Immature natural killer cell (primary cell): ENCODE measurements around the gene ULK4. TPM values are rescaled to one million over a fixed set of nuclear protein-coding genes. Genes with fewer than 3 reads are reported as not detected.

Source experiments
- DNase-seq, 3 donors: peaks; one replicate each; pipeline ENCODE4 v3.0.0; 2022; ENCODE audit warnings: mixed read lengths in 1 of 3
- H3K27ac Mint-ChIP-seq, 6 donors: one replicate each; pipeline ENCODE4 v1.8.0; 2020; ENCODE audit warnings: mixed read lengths in 6 of 6, mild to moderate bottlenecking in 5 of 6, inconsistent platforms in 4 of 6, moderate library complexity in 3 of 6
- H3K27me3 Mint-ChIP-seq, 3 donors: one replicate each; pipeline ENCODE4 v1.8.0; 2020 to 2021; ENCODE audit warnings: low read depth in 3 of 3, mild to moderate bottlenecking in 3 of 3, mixed read lengths in 3 of 3, moderate library complexity in 3 of 3, inconsistent platforms in 1 of 3
- H3K36me3 Mint-ChIP-seq, 3 donors: one replicate each; pipeline ENCODE4 v1.8.0; 2020; ENCODE audit warnings: mixed read lengths in 3 of 3, inconsistent platforms in 2 of 3, mild to moderate bottlenecking in 2 of 3
- H3K4me1 Mint-ChIP-seq, 2 donors: one replicate each; pipeline ENCODE4 v1.8.0; 2020; ENCODE audit warnings: inconsistent platforms in 2 of 2, mild to moderate bottlenecking in 2 of 2, mixed read lengths in 2 of 2, moderate library complexity in 1 of 2
- H3K4me3 Mint-ChIP-seq, 5 donors: one replicate each; pipeline ENCODE4 v1.8.0; 2020; ENCODE audit warnings: mild to moderate bottlenecking in 5 of 5, mixed read lengths in 5 of 5, inconsistent platforms in 3 of 5, moderate library complexity in 3 of 5
- H3K9me3 Mint-ChIP-seq, 6 donors: one replicate each; pipeline ENCODE4 v1.8.0; 2020; ENCODE audit warnings: mild to moderate bottlenecking in 6 of 6, mixed read lengths in 6 of 6, inconsistent platforms in 4 of 6, moderate library complexity in 3 of 6
- polyA plus RNA-seq, 3 donors: library from polyadenylated mRNA; unstranded; fragments of 300-500 nt; fragmentation: Illumina TruSeq; gene quantifications; one replicate each; pipeline ENCODE4 v1.2.3, GENCODE V29; 2021

The ULK4 gene
- polyA plus RNA-seq, 3 donors from 2014 or later, result 9.9 to 10.6 (median 9.9) TPM

GRCh38 chr3:41208507-41209220 is 753.2 kb downstream of the ULK4 start:
- H3K27ac Mint-ChIP-seq, result peak overlapping the region in 4 of 6 donors; percentile 2 to 36 (median 12)
- peaks cover 88 to 90% of the 10 kb centered on the region in 2 donors for H3K4me1 Mint-ChIP-seq
- H3K9me3 Mint-ChIP-seq, result no peaks in the 10 kb centered on the region
- DNase-seq, result no peak
- H3K4me3 Mint-ChIP-seq, result peak overlapping the region in 4 of 5 donors; percentile 0 to 44 (median 29)
- peaks cover 0 to 3% (median 0%) of the 10 kb centered on the region in 3 donors for H3K27me3 Mint-ChIP-seq
- no peaks in the 10 kb centered on the region for H3K36me3 Mint-ChIP-seq

GRCh38 chr3:41207355-41207754 is 754.5 kb downstream of the ULK4 start:
- Mint-ChIP-seq H3K27me3 (peaks cover 0 to 2% (median 0%) of the 10 kb centered on the region in 3 donors), H3K36me3 (no peaks in the 10 kb centered on the region), H3K4me1 (peaks cover 88 to 90% of the 10 kb centered on the region in 2 donors), H3K9me3 (no peaks in the 10 kb centered on the region), H3K27ac (peak overlapping the region in 2 of 6 donors; percentile 9 to 31), H3K4me3 (peak overlapping the region in 4 of 5 donors; percentile 22 to 65 (median 50))
- DNase-seq, result no peak

- no peak for DNase-seq
- peaks cover 2 to 6% (median 2%) of the 10 kb centered on the region in 3 donors for H3K27me3 Mint-ChIP-seq
- peaks cover 92 to 93% of the 10 kb centered on the region in 2 donors for H3K4me1 Mint-ChIP-seq
- peak overlapping the region in 3 of 5 donors; percentile 20 to 23 (median 22) for H3K4me3 Mint-ChIP-seq
- no peaks in the 10 kb centered on the region for H3K36me3 Mint-ChIP-seq
- no peak overlapping the region for H3K27ac Mint-ChIP-seq
- H3K9me3 Mint-ChIP-seq, result no peaks in the 10 kb centered on the region
Observed at GRCh38 chr3:41205591-41205990, 756.3 kb downstream of the ULK4 start.

- Mint-ChIP-seq H3K4me3 (peak overlapping the region in 2 of 5 donors; percentile 5 to 16), H3K9me3 (no peaks in the 10 kb centered on the region), H3K36me3 (no peaks in the 10 kb centered on the region), H3K4me1 (peaks cover 92 to 94% of the 10 kb centered on the region in 2 donors), H3K27ac (no peak overlapping the region), H3K27me3 (peaks cover 3 to 9% (median 8%) of the 10 kb centered on the region in 3 donors)
- DNase-seq, result no peak
Observed at GRCh38 chr3:41204369-41204768, 757.5 kb downstream of the ULK4 start.

- H3K27ac Mint-ChIP-seq, result peak overlapping the region in 3 of 6 donors; percentile 17 to 86 (median 21)
- H3K4me1 Mint-ChIP-seq, result peaks cover 79 to 86% of the 10 kb centered on the region in 2 donors
- peaks cover 5 to 16% (median 14%) of the 10 kb centered on the region in 3 donors for H3K27me3 Mint-ChIP-seq
- H3K4me3 Mint-ChIP-seq, result peak overlapping the region in 4 of 5 donors; percentile 75 to 98 (median 92)
- H3K36me3 Mint-ChIP-seq, result no peaks in the 10 kb centered on the region
- DNase-seq, result no peak
- no peaks in the 10 kb centered on the region for H3K9me3 Mint-ChIP-seq
Observed at GRCh38 chr3:41202834-41203345, 759.0 kb downstream of the ULK4 start.

- Mint-ChIP-seq H3K4me1 (peaks cover 72 to 79% of the 10 kb centered on the region in 2 donors), H3K9me3 (no peaks in the 10 kb centered on the region), H3K36me3 (no peaks in the 10 kb centered on the region), H3K4me3 (peak overlapping the region; percentile 75 to 98 (median 94)), H3K27me3 (peaks cover 5 to 16% (median 14%) of the 10 kb centered on the region in 3 donors), H3K27ac (peak overlapping the region in 5 of 6 donors; percentile 17 to 86 (median 29))
- no peak for DNase-seq
Observed at GRCh38 chr3:41202075-41202833, 759.6 kb downstream of the ULK4 start.

GRCh38 chr3:41200669-41201021 is 761.3 kb downstream of the ULK4 start:
- no peaks in the 10 kb centered on the region for H3K9me3 Mint-ChIP-seq
- H3K4me3 Mint-ChIP-seq, result peak overlapping the region; percentile 88 to 98 (median 96)

GRCh38 chr3:41199866-41200668 is 761.8 kb downstream of the ULK4 start:
- Mint-ChIP-seq H3K9me3 (no peaks in the 10 kb centered on the region), H3K4me1 (peaks cover 53 to 59% of the 10 kb centered on the region in 2 donors), H3K4me3 (peak overlapping the region; percentile 88 to 98 (median 96)), H3K27me3 (peaks cover 5 to 16% (median 14%) of the 10 kb centered on the region in 3 donors), H3K27ac (peak overlapping the region; percentile 86 to 95 (median 91)), H3K36me3 (no peaks in the 10 kb centered on the region)
- peak; percentile 37 to 42 (median 38) for DNase-seq

More at GRCh38 chr3:41200669-41201021, 761.3 kb downstream of the ULK4 start:
- peak overlapping the region; percentile 86 to 95 (median 91) for H3K27ac Mint-ChIP-seq
- DNase-seq, result peak; percentile 31 to 37 (median 35)
- no peaks in the 10 kb centered on the region for H3K36me3 Mint-ChIP-seq
- peaks cover 5 to 16% (median 14%) of the 10 kb centered on the region in 3 donors for H3K27me3 Mint-ChIP-seq
- peaks cover 58 to 63% of the 10 kb centered on the region in 2 donors for H3K4me1 Mint-ChIP-seq

GRCh38 chr3:41198950-41199865 is 762.7 kb downstream of the ULK4 start, which contains the start of gene CTNNB1:
TSS of gene CTNNB1 (plus strand) at chr3:41199505. CDS start at chr3:41224069, 24,564 bp downstream.
- H3K9me3 Mint-ChIP-seq, result no peaks in the 10 kb centered on the region
- peaks cover 5 to 16% (median 14%) of the 10 kb centered on the region in 3 donors for H3K27me3 Mint-ChIP-seq
- peak within 1 kb of the TSS; percentile 86 to 96 (median 94) for H3K27ac Mint-ChIP-seq
- DNase-seq, result peak; percentile 89 to 91 (median 90)
- H3K36me3 Mint-ChIP-seq, result no peaks in the 10 kb centered on the region
- H3K4me3 Mint-ChIP-seq, result peak within 1 kb of the TSS; percentile 90 to 98 (median 96)
- peaks cover 44 to 50% of the 10 kb centered on the region in 2 donors for H3K4me1 Mint-ChIP-seq

- no peaks in the 10 kb centered on the region for H3K9me3 Mint-ChIP-seq
- peak overlapping the region; percentile 88 to 90 (median 90) for H3K4me3 Mint-ChIP-seq
- no peak for DNase-seq
- H3K27me3 Mint-ChIP-seq, result peaks cover 5 to 16% (median 14%) of the 10 kb centered on the region in 3 donors
- H3K36me3 Mint-ChIP-seq, result no peaks in the 10 kb centered on the region
- H3K4me1 Mint-ChIP-seq, result peaks cover 38 to 43% of the 10 kb centered on the region in 2 donors
- H3K27ac Mint-ChIP-seq, result peak overlapping the region; percentile 64 to 90 (median 79)
Observed at GRCh38 chr3:41198526-41198925, 763.4 kb downstream of the ULK4 start.

- peaks cover 5 to 16% (median 14%) of the 10 kb centered on the region in 3 donors for H3K27me3 Mint-ChIP-seq
Observed at GRCh38 chr3:41198046-41198445, 763.9 kb downstream of the ULK4 start.

More at GRCh38 chr3:41198046-41198445, 763.9 kb downstream of the ULK4 start:
- Mint-ChIP-seq H3K36me3 (no peaks in the 10 kb centered on the region), H3K9me3 (no peaks in the 10 kb centered on the region), H3K4me3 (peak overlapping the region; percentile 4 to 90 (median 88)), H3K4me1 (peaks cover 33 to 38% of the 10 kb centered on the region in 2 donors), H3K27ac (peak overlapping the region in 1 of 6 donors; percentile 64)
- no peak for DNase-seq
